Measurements from ENCODE around the gene DHX29. TPM values are rescaled to one million over a fixed set of nuclear protein-coding genes. Genes with fewer than 3 reads are reported as not detected.

DHX29 gene
- total RNA-seq, 1 experiment from 2014 or later = 30.3 TPM

GRCh38 chr5:55331321-55331720 is 23.8 kb upstream of the DHX29 start:
- no peak overlapping the region for H3K4me3 Mint-ChIP-seq
- H3K36me3 Mint-ChIP-seq (ENCODE audit: insufficient read depth in 1 of 3, low read depth in 3 of 3) = peaks cover 22 to 66% (median 64%) of the 10 kb centered on the region in 3 experiments; a peak in 6 of 7 replicates
- no peaks in the 10 kb centered on the region for H4K20me1 ChIP-seq (ENCODE audit: control insufficient read depth, insufficient read depth, insufficient read length)
- H3K27me3 Mint-ChIP-seq (ENCODE audit: low read depth) = no peaks in the 10 kb centered on the region
- H3K14ac ChIP-seq (ENCODE audit: insufficient read depth, low read length) = no peak overlapping the region
- H3K56ac ChIP-seq (ENCODE audit: insufficient read length, low read depth, low read length) = no peak overlapping the region
- H2BK5ac ChIP-seq (ENCODE audit: insufficient read length, low read length) = no peak overlapping the region
- H3K9me3 ChIP-seq (ENCODE audit: control insufficient read depth, low read depth, low read length) = no peaks in the 10 kb centered on the region
- H2AFZ ChIP-seq (ENCODE audit: low read length) = no peak overlapping the region
- no peaks in the 10 kb centered on the region for H3K9me3 Mint-ChIP-seq
- H3K79me2 ChIP-seq (ENCODE audit: insufficient read depth, low read length) = peaks cover 1% of the 10 kb centered on the region; the same call in 1 of the 2 replicates
- H3K4ac ChIP-seq (ENCODE audit: low read depth, low read length) = no peak overlapping the region
- no peak overlapping the region for H3K9ac ChIP-seq (ENCODE audit: extremely low read depth, insufficient read length, low read length)
- H3K27me3 ChIP-seq (ENCODE audit: insufficient read depth, low read length) = no peaks in the 10 kb centered on the region
- no peak overlapping the region for H3T11ph ChIP-seq (ENCODE audit: low read length)
- H3K23me2 ChIP-seq (ENCODE audit: insufficient read length, low read depth, low read length, poor library complexity, severe bottlenecking) = no peaks in the 10 kb centered on the region
- no peaks in the 10 kb centered on the region for H3K4me1 ChIP-seq (ENCODE audit: insufficient read depth, low read length)
- H3K23ac ChIP-seq (ENCODE audit: insufficient read length, low read depth, low read length) = no peak overlapping the region
- no CpG with 5 or more reads among the region's 3 CpGs for WGBS (ENCODE audit: extremely low coverage, insufficient read length, low lambda C conversion rate)
- no peak overlapping the region for H3K18ac ChIP-seq (ENCODE audit: insufficient read length, low read depth, low read length)
- no peak overlapping the region for H3K27ac ChIP-seq (ENCODE audit: insufficient read length, low read depth, low read length)
- no peak overlapping the region for H4K5ac ChIP-seq (ENCODE audit: insufficient read length, low read depth, low read length)
- peak overlapping the region in 2 of 3 experiments; percentile 62 to 67; a peak in 3 of 7 replicates for H3K27ac Mint-ChIP-seq
- H2BK20ac ChIP-seq (ENCODE audit: low read depth, low read length, poor library complexity, severe bottlenecking) = no peak overlapping the region
- no peak overlapping the region for H2BK120ac ChIP-seq (ENCODE audit: low read depth, low read length, poor library complexity, severe bottlenecking)
- no peak for DNase-seq
- H3K4me2 ChIP-seq (ENCODE audit: insufficient read depth, insufficient read length, low read length) = no peak overlapping the region
- H2BK12ac ChIP-seq (ENCODE audit: insufficient read length, low read depth, low read length) = no peak overlapping the region
- no peak overlapping the region for H2BK15ac ChIP-seq (ENCODE audit: low read depth, low read length)
- H4K91ac ChIP-seq (ENCODE audit: insufficient read length, low read depth, low read length) = no peak overlapping the region
- no peak for TF ChIP-seq CTCF (conservative IDR thresholded peaks at IDR 0.05)
- H4K8ac ChIP-seq (replicated peaks; ENCODE audit: insufficient read length, low read depth, low read length) = no peak overlapping the region
- H2AK5ac ChIP-seq (ENCODE audit: insufficient read length, low read length) = no peak overlapping the region
- no peaks in the 10 kb centered on the region for H3K4me1 Mint-ChIP-seq
- H3K79me1 ChIP-seq (ENCODE audit: insufficient read depth, low read depth, low read length, poor library complexity, severe bottlenecking) = peaks cover 6% of the 10 kb centered on the region

Measured in H9 (cell line).